Kidney epithelial cell (primary cell): Measurements from ENCODE around the gene TMEM178B. TPM values are rescaled to one million over a fixed set of nuclear protein-coding genes. Genes with fewer than 3 reads are reported as not detected.

Experiments used
- DNase-seq: peaks from one replicate; pipeline ENCODE4 v3.0.0-alpha.2; 2010; ENCODE audit warnings: low read depth
- H3K27me3 ChIP-seq: 2 replicates; pipeline ENCODE4 v1.6.0; 2011; ENCODE audit warnings: low read length; ENCODE audit not compliant: control insufficient read depth, insufficient read depth
- H3K36me3 ChIP-seq: 2 replicates; pipeline ENCODE4 v1.5.1; 2011; ENCODE audit warnings: low read length; ENCODE audit not compliant: control insufficient read depth, insufficient read depth
- H3K4me3 ChIP-seq: 2 replicates; pipeline ENCODE4 v1.5.1; 2011; ENCODE audit warnings: low read depth, mild to moderate bottlenecking, control low read depth, low read length
- total RNA-seq: library from RNA; depleted of rRNA; stranded (reverse); fragments of >200 nt; gene quantifications from 2 replicates; pipeline ENCODE4 v1.2.3, GENCODE V29; 2015
- TF ChIP-seq, protein P1 (sequence below): IDR thresholded peaks from 2 replicates; pipeline ENCODE4 v1.5.1; 2011; ENCODE audit warnings: mild to moderate bottlenecking, moderate library complexity, low read length, control low read depth, inconsistent platforms; ENCODE audit not compliant: insufficient read depth, poor library complexity, severe bottlenecking

TMEM178B gene
- total RNA-seq, 1 donor from 2014 or later, result 9.7 TPM

DNA sequence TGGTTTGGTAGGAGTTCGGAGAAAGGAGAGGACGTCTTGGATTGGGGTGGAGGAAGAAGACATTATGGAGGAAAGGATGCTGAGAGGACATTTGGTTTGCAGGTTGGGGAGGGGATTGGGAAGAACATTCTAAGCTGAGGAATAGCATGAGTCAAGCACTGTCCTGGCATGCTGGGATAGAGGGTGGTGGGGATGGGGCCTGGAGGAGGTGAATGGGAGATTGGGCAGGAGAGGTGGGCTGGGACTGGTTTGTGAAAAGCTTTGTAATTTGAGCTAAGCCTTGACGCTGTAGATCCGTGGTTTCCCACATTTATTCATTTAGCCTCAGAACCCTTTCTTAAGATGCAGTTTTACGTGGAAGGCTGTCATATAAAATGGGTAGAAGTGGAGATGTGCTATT is 52.2 kb downstream of the TMEM178B start:
- H3K27me3 ChIP-seq, result no peaks in the 10 kb centered on the region
- no peaks in the 10 kb centered on the region for H3K36me3 ChIP-seq

GRCh38 chr7:141128506-141128905 is 54.6 kb downstream of the TMEM178B start:
- TF ChIP-seq, protein P1, sequence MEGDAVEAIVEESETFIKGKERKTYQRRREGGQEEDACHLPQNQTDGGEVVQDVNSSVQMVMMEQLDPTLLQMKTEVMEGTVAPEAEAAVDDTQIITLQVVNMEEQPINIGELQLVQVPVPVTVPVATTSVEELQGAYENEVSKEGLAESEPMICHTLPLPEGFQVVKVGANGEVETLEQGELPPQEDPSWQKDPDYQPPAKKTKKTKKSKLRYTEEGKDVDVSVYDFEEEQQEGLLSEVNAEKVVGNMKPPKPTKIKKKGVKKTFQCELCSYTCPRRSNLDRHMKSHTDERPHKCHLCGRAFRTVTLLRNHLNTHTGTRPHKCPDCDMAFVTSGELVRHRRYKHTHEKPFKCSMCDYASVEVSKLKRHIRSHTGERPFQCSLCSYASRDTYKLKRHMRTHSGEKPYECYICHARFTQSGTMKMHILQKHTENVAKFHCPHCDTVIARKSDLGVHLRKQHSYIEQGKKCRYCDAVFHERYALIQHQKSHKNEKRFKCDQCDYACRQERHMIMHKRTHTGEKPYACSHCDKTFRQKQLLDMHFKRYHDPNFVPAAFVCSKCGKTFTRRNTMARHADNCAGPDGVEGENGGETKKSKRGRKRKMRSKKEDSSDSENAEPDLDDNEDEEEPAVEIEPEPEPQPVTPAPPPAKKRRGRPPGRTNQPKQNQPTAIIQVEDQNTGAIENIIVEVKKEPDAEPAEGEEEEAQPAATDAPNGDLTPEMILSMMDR, result no peak
- H3K4me3 ChIP-seq, result no peak overlapping the region
- no peaks in the 10 kb centered on the region for H3K36me3 ChIP-seq
- no peaks in the 10 kb centered on the region for H3K27me3 ChIP-seq
- no peak for DNase-seq

More for the DNA sequence above, 52.2 kb downstream of the TMEM178B start:
- DNase-seq, result no peak
- TF ChIP-seq, protein P1, result no peak
- no peak overlapping the region for H3K4me3 ChIP-seq

- DNase-seq, result no peak
- no peak overlapping the region for H3K4me3 ChIP-seq
- TF ChIP-seq, protein P1, result no peak
- no peaks in the 10 kb centered on the region for H3K36me3 ChIP-seq
- H3K27me3 ChIP-seq, result no peaks in the 10 kb centered on the region
Measured at GRCh38 chr7:141128931-141129330, 55.1 kb downstream of the TMEM178B start.

DNA sequence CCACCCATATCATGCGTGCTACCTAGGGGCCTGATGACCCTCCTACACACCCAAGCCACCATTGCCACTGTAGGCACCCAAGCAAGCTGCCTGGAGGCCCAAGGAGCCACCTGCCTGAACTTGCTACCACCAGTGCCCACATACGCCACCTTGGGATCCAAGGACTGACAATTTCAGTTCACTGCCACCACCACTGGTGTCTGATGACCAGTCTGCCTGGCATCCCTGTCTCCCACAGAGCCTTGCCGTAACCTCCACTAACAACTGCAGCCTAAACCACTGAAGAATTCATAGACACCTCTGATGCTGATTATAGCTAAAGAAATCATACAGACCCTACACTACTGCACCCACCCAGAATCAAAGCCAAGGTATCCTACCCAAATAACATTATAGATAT is 58.8 kb downstream of the TMEM178B start:
- TF ChIP-seq, protein P1, result no peak
- H3K4me3 ChIP-seq, result no peak overlapping the region
- no peaks in the 10 kb centered on the region for H3K27me3 ChIP-seq
- DNase-seq, result no peak
- no peaks in the 10 kb centered on the region for H3K36me3 ChIP-seq

- H3K4me3 ChIP-seq, result no peak overlapping the region
- H3K27me3 ChIP-seq, result no peaks in the 10 kb centered on the region
- TF ChIP-seq, protein P1, result no peak
- no peaks in the 10 kb centered on the region for H3K36me3 ChIP-seq
- DNase-seq, result no peak
Measured at GRCh38 chr7:141133646-141134045, 59.8 kb downstream of the TMEM178B start.

DNA sequence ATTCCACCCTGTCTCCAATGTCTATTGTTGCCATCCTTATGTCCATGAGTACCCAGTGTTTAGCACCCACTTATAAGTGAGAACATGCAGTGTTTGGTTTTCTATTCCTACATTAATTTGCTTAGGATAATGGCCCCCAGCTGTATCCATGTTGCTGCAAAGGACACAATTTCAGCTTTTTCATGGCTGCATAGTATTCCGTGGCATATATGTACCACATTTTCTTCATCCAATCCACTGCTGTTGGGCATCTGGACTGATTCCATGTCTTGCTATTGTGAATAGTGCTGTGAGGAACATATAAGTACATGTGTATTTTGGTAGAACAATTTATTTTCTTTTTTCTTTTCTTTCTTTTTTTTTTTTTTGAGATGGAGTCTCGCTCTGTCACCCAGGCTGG is 68.2 kb downstream of the TMEM178B start:
- TF ChIP-seq, protein P1, result no peak
- DNase-seq, result no peak
- H3K36me3 ChIP-seq, result no peaks in the 10 kb centered on the region
- H3K27me3 ChIP-seq, result no peaks in the 10 kb centered on the region
- no peak overlapping the region for H3K4me3 ChIP-seq
